ENCODE results near the gene ADAM15. TPM values are rescaled to one million over a fixed set of nuclear protein-coding genes. Genes with fewer than 3 reads are reported as not detected.

The ADAM15 gene
- total RNA-seq, 4 donors from 2014 or later, result 135 to 194 (median 183) TPM

DNA sequence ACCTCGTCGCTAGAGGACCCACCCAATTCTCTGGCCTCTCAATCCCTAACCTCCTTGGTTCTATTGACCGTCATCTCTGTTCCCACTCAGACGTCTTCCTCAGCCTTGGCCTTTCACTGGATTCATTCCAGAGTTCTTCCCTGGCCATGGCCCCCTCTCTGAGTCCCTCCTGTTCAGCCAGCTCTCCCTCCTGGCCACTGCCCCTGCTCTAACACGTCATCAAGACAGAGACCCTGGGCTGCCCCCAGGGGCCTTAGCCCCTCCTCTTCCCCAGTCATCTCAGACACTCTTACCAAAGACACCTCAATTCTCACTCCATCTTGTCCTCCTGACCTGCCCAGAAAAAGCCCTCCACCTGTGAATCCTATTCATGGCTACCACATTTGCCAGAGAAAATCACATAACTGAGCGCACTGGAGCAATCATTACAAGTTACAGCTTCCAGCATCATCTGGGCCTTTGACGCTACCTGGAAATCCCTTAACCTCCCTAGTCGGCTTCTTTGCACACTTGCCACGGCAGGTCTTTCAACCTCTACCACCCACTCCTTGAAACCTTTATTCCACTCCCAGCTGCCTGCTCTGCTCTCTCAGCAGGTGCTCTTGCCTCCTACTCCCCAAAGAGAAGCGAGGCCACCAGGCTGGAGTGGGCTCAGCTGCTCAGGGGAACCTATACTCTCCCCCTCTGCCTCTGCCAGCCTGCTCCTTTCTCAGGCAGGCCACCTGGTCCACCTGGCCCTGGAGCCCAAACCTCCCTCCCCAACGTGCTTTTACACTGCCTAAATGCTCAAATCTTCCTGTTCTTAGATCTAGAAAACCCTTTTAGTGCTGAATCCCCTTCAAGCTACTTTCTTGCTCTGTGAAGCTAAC lies 31.5 kb upstream of the ADAM15 start:
- peak overlapping the region; percentile 32 to 99 (median 70) for H3K27ac ChIP-seq
- TF ChIP-seq, protein P1, sequence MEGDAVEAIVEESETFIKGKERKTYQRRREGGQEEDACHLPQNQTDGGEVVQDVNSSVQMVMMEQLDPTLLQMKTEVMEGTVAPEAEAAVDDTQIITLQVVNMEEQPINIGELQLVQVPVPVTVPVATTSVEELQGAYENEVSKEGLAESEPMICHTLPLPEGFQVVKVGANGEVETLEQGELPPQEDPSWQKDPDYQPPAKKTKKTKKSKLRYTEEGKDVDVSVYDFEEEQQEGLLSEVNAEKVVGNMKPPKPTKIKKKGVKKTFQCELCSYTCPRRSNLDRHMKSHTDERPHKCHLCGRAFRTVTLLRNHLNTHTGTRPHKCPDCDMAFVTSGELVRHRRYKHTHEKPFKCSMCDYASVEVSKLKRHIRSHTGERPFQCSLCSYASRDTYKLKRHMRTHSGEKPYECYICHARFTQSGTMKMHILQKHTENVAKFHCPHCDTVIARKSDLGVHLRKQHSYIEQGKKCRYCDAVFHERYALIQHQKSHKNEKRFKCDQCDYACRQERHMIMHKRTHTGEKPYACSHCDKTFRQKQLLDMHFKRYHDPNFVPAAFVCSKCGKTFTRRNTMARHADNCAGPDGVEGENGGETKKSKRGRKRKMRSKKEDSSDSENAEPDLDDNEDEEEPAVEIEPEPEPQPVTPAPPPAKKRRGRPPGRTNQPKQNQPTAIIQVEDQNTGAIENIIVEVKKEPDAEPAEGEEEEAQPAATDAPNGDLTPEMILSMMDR (IDR thresholded peaks at IDR 0.05), result no peak
- TF ChIP-seq POLR2A (IDR thresholded peaks at IDR 0.05), result no peak
- H3K27me3 ChIP-seq, result no peaks in the 10 kb centered on the region
- WGBS, 2 donors, result 69 to 70% methylated on average over 11 of the region's 11 CpGs
- intact Hi-C loops (cut with DNase I), result no loop called here
- H3K36me3 ChIP-seq, result peaks cover 11 to 41% (median 20%) of the 10 kb centered on the region in 3 donors
- H3K4me1 ChIP-seq, result peaks cover 42 to 84% (median 50%) of the 10 kb centered on the region in 3 donors
- H3K4me3 ChIP-seq, result no peak overlapping the region
- no peak for DNase-seq
- H3K9me3 ChIP-seq, result no peaks in the 10 kb centered on the region

DNA sequence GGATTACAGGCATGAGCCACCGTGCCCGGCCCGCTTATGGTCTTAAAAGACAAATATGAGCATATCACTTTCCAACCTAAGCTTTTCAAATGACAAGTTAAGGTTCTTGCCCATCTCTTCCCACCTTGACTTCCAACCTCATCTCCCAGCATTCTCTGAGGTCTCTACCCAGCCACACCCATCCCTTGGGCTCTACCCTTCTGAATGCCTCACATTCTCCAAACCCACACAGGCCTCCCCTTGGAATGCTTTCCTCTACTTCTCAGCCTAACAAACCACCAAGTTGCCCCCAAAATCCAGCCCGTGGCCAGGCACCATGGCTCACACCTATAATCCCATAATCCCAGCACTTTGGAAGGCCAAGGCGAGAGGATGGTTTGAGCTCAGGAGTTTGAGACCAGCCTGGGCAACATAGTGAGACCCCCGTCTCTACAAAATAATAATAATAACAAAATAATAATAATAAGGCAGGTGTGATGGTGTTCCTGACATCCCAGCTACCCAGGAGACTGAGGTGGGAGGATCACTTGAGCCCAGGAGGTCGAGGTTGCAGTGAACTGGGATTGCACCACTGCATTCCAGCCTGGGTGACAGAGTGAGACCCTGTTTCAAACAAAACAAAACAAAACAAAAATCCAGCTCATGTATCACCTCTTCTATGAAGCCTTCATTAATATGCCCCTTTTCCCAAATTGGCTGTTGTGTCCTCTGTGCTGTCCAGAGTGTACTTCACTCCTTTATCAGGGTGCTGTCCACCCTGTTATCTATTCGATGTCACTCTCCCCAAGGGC lies 28.8 kb upstream of the ADAM15 start:
- no peak for DNase-seq
- H3K9me3 ChIP-seq, result no peaks in the 10 kb centered on the region
- peaks cover 20 to 77% (median 35%) of the 10 kb centered on the region in 3 donors for H3K4me1 ChIP-seq
- H3K27ac ChIP-seq, result peak overlapping the region in 1 of 4 donors; percentile 20
- H3K4me3 ChIP-seq, result no peak overlapping the region
- WGBS, 2 donors, result 71 to 74% methylated on average over 6 to 8 of the region's 8 CpGs
- intact Hi-C loops (cut with DNase I), result no loop called here
- no peaks in the 10 kb centered on the region for H3K27me3 ChIP-seq
- TF ChIP-seq POLR2A (IDR thresholded peaks at IDR 0.05), result no peak
- TF ChIP-seq, protein P1 (IDR thresholded peaks at IDR 0.05), result no peak
- H3K36me3 ChIP-seq, result peaks cover 0 to 17% (median 0%) of the 10 kb centered on the region in 3 donors

DNA sequence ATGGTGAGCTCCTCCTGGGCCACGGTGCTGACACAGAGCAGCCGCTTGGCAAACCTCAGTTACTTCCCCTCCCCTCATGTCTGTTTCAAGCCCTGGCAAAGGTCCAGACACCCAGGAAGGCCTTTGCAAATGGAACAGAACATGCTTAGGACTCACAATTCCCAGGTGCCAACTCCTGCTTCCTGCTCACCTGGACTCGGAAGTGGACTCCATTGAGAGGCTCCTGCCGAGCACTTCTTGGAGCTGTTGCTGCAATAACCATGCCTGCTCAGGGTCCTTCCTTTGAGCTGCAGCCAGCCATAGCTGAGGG lies 28.2 kb upstream of the ADAM15 start:
- Histone ChIP-seq H3K27ac (peak overlapping the region in 1 of 4 donors; percentile 20), H3K36me3 (peaks cover 0 to 17% (median 0%) of the 10 kb centered on the region in 3 donors), H3K4me3 (no peak overlapping the region), H3K9me3 (no peaks in the 10 kb centered on the region), H3K27me3 (no peaks in the 10 kb centered on the region), H3K4me1 (peaks cover 16 to 71% (median 29%) of the 10 kb centered on the region in 3 donors)
- 28 to 39% methylated on average over 2 to 3 of the region's 4 CpGs for WGBS, 2 donors
- DNase-seq, result no peak
- no peak for TF ChIP-seq POLR2A (IDR thresholded peaks at IDR 0.05)
- TF ChIP-seq, protein P1 (IDR thresholded peaks at IDR 0.05), result no peak
- intact Hi-C loops (cut with DNase I), result no loop called here

DNA sequence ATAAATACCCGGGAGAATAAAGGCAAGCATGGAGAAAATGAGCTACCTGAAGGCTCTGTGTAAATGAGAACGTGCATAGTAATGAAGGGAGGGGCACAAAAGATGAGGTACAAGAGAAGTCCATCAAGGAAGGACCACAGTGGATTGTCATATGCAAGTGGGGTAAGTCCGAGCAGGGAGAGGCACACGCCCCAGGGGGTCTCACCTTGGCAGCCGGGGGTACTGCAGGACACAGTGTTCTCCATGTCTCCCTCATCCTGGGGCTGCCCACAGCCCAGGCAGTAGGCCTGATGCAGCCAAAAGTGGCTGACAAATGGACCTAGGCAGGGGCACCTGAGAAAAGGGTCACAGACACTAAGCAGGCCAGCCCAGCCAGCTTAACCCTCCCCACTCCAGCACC lies 27.5 kb upstream of the ADAM15 start:
- intact Hi-C loops (cut with DNase I), result no loop called here
- no peak for DNase-seq
- TF ChIP-seq, protein P1 (IDR thresholded peaks at IDR 0.05), result no peak
- TF ChIP-seq POLR2A (IDR thresholded peaks at IDR 0.05), result no peak

DNA sequence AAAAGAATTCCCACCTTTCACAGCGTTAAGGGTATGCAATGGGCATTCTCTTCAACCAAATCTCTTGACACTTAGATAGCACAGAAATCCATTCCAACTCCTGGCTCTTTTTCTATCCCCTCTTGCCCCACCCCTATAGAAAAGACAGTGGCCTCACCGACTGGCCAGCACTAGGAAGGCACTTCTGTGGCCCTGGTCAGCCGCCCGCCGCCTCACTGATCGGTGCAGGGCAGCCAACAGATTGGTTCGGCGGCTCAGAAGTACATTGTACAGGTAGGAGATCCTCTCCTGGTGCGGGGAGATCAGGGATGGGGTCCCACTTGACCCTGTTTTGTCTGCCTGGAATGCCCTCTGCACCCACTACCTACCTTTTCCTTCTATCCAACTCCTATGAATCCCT lies 26.8 kb upstream of the ADAM15 start:
- no peak overlapping the region for H3K4me3 ChIP-seq
- no peak for DNase-seq
- no peaks in the 10 kb centered on the region for H3K9me3 ChIP-seq
- H3K27me3 ChIP-seq, result no peaks in the 10 kb centered on the region
- H3K36me3 ChIP-seq, result peaks cover 0 to 2% (median 0%) of the 10 kb centered on the region in 3 donors
- H3K27ac ChIP-seq, result no peak overlapping the region
- TF ChIP-seq, protein P1 (IDR thresholded peaks at IDR 0.05), result no peak
- no peak for TF ChIP-seq POLR2A (IDR thresholded peaks at IDR 0.05)
- intact Hi-C loops (cut with DNase I), result no loop called here
- WGBS, 2 donors, result 71 to 87% methylated on average over 3 to 9 of the region's 9 CpGs
- H3K4me1 ChIP-seq, result peaks cover 1 to 57% (median 17%) of the 10 kb centered on the region in 3 donors

More for the DNA sequence above, 27.5 kb upstream of the ADAM15 start:
- H3K27me3 ChIP-seq, result no peaks in the 10 kb centered on the region
- 78 to 79% methylated on average over 4 to 5 of the region's 5 CpGs for WGBS, 2 donors
- H3K4me3 ChIP-seq, result no peak overlapping the region
- peaks cover 0 to 9% (median 0%) of the 10 kb centered on the region in 3 donors for H3K36me3 ChIP-seq
- no peak overlapping the region for H3K27ac ChIP-seq
- no peaks in the 10 kb centered on the region for H3K9me3 ChIP-seq
- H3K4me1 ChIP-seq, result peaks cover 8 to 64% (median 22%) of the 10 kb centered on the region in 3 donors
